Gastrocnemius medialis (tissue), 4 donors: Measurements from ENCODE around the gene MEIS2.

Experiments used
- POLR2A ChIP-seq, 2 donors: fragments of 450-650 bp; IDR thresholded peaks; one replicate each; pipeline ENCODE4 v1.6.1; 2017; ENCODE audit warnings: antibody characterized with exemption in 2 of 2, mild to moderate bottlenecking in 2 of 2, moderate library complexity in 2 of 2
- TF ChIP-seq, protein P1 (sequence below), 5 experiments: fragments of 450-650 bp in 3 of 5; fragments of 200-600 bp in 2 of 5; sonication (generic) in 2 of 5; IDR thresholded peaks in 4 of 5; conservative IDR thresholded peaks in 1 of 5; 1 replicate in 4 of 5; 2 replicates in 1 of 5; pipeline ENCODE4 v1.5.1; 2016 to 2019; ENCODE audit warnings: antibody characterized with exemption in 5 of 5, mild to moderate bottlenecking in 3 of 5, moderate library complexity in 3 of 5

DNA sequence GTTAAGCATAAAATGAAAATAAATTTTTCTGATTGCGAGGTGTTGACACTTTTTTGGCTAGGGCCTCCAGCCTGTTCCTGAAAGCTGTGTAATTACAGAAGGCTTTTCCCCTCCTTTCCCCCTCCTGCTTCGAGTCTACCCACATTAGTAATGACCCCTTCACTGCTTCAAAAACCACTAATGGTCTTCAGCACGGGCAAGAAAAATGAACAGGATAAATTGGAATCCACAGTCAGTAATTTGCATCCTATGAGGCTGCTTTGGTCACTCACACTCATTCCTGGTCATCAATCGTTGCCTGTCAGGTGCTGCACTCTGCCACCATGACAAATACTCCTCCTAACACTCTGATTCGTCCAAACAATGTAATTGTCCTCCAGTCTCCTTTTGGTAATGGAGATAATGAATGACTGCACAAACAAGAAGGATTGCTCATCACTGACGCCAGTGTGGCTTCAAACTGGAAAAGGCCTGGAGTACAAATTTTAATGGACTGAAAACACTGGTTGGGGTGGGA is 148.6 kb downstream of the MEIS2 start:
- TF ChIP-seq, protein P1, sequence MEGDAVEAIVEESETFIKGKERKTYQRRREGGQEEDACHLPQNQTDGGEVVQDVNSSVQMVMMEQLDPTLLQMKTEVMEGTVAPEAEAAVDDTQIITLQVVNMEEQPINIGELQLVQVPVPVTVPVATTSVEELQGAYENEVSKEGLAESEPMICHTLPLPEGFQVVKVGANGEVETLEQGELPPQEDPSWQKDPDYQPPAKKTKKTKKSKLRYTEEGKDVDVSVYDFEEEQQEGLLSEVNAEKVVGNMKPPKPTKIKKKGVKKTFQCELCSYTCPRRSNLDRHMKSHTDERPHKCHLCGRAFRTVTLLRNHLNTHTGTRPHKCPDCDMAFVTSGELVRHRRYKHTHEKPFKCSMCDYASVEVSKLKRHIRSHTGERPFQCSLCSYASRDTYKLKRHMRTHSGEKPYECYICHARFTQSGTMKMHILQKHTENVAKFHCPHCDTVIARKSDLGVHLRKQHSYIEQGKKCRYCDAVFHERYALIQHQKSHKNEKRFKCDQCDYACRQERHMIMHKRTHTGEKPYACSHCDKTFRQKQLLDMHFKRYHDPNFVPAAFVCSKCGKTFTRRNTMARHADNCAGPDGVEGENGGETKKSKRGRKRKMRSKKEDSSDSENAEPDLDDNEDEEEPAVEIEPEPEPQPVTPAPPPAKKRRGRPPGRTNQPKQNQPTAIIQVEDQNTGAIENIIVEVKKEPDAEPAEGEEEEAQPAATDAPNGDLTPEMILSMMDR (IDR thresholded peaks at IDR 0.05 in 4 of 5, conservative IDR thresholded peaks at IDR 0.05 in 1 of 5): no peak
- no peak for TF ChIP-seq POLR2A (IDR thresholded peaks at IDR 0.05)
